Measurements from ENCODE around the gene INTS14. TPM values are rescaled to one million over a fixed set of nuclear protein-coding genes. Genes with fewer than 3 reads are reported as not detected.

INTS14 gene
- total and polyA plus RNA-seq, 2 of the 8 experiments (the other 6 are each of a cell fraction or from before 2014, with no cell fraction given) = 33.1 to 33.7 TPM

Small RNA genes within 50 kb of the gene (small RNA-seq; reads per million reads assigned to genes)
- gene RNU6-19P (ENCODE audit: insufficient read depth) = not detected

Other genes with a start within 250 kb of the INTS14 start
- 45.7 and 45.9 TPM in 2 replicates for gene IGDCC3, start 233.1 kb downstream of the INTS14 start, total RNA-seq (2021; fragmentation: NEBNext Ultra II Directional; extraction: Animal tissue kit (Norgen Biotek cat#: 25700))
- 26.8 and 42.3 TPM in 2 replicates for gene IGDCC3, start 233.1 kb downstream of the INTS14 start, polyA plus RNA-seq (2011; rRNA removed)
- 7.7 and 7.8 TPM in 2 replicates for gene IGDCC4, start 188.2 kb downstream of the INTS14 start, total RNA-seq (2021; fragmentation: NEBNext Ultra II Directional; extraction: Animal tissue kit (Norgen Biotek cat#: 25700))
- 10.3 and 12.7 TPM in 2 replicates for gene IGDCC4, start 188.2 kb downstream of the INTS14 start, polyA plus RNA-seq (2011; rRNA removed)
- gene DPP8, start 93.4 kb downstream of the INTS14 start, total RNA-seq (2021; fragmentation: NEBNext Ultra II Directional; extraction: Animal tissue kit (Norgen Biotek cat#: 25700)) = 26.0 and 27.2 TPM in 2 replicates
- gene DPP8, start 93.4 kb downstream of the INTS14 start, polyA plus RNA-seq (2011; rRNA removed) = 7.2 and 9.9 TPM in 2 replicates
- gene HACD3, start 80.7 kb downstream of the INTS14 start, total RNA-seq (2021; fragmentation: NEBNext Ultra II Directional; extraction: Animal tissue kit (Norgen Biotek cat#: 25700)) = 118 and 120 TPM in 2 replicates
- 53.5 and 78.8 TPM in 2 replicates for gene HACD3, start 80.7 kb downstream of the INTS14 start, polyA plus RNA-seq (2011; rRNA removed)
- 5.5 and 6.6 TPM in 2 replicates for gene SLC24A1, start 10.8 kb upstream of the INTS14 start, total RNA-seq (2021; fragmentation: NEBNext Ultra II Directional; extraction: Animal tissue kit (Norgen Biotek cat#: 25700))
- 4.9 and 7.5 TPM in 2 replicates for gene SLC24A1, start 10.8 kb upstream of the INTS14 start, polyA plus RNA-seq (2011; rRNA removed)
- gene DENND4A, start 181.2 kb upstream of the INTS14 start, total RNA-seq (2021; fragmentation: NEBNext Ultra II Directional; extraction: Animal tissue kit (Norgen Biotek cat#: 25700)) = 4.7 and 6.1 TPM in 2 replicates
- 0.86 and 1.3 TPM in 2 replicates for gene DENND4A, start 181.2 kb upstream of the INTS14 start, polyA plus RNA-seq (2011; rRNA removed)